T-helper 2 cell (primary cell): ENCODE measurements around the gene AKAP14.
"Not testable (repeated sequence)": the region's sequence is repeated elsewhere in the genome, so short reads cannot be mapped to it uniquely, and the experiment has no call there.

Source experiments
- DNase-seq, 5 experiments: peaks; one replicate each; pipeline versions ENCODE4 v3.0.0 to v3.0.0-alpha.2; 2012 to 2022

AKAP14 gene

DNA sequence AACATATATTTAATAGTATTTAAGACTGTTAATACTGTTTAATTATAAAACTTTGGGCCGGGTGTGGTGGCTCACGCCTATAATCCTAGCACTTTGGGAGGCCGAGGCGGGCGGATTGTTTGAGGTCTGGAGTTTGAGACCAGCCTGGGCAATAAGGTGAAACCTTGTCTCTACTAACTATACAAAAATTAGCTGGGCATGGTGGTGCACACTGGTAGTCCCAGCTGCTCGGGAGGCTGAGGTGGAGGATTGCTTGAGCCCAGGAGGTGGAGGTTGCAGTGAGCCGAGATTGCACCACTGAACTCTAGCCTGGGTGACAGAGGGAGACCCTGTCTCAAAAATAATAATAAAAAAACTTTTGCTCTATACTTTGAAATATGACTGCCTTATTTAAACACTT, 26.7 kb downstream of the AKAP14 start:
- DNase-seq: not testable (repeated sequence)

DNA sequence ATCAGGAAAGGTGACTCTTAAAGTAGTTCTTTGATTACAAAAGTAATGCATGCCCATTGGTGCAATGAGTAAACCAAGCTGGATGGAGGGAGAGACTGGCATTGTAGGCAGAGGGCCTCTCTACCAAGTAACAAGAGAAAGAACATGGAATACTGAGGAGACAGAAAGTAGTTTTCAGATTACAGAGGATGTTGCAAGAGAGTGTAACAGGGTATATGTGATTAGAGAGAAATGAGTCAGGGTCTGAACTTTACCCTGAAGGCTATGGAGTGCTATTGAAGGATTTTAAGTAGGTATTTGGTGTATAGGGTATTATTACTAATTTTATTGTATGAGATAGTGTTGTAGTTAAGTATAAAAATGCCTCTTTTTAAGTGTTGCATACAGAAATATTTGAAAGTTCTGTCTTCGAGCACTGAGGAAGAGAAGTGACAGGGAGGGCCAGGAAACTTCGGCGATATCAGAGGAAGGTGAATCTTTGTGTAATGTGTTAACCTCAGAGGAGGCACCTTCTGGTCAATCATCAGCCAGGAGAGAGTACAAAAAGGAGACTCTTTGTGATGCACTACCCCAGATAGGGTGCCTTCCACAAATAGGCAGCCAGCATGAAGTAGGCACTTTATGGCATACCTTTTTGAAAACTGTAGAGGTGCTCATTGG, 39.7 kb downstream of the AKAP14 start:
- no peak for DNase-seq

DNA sequence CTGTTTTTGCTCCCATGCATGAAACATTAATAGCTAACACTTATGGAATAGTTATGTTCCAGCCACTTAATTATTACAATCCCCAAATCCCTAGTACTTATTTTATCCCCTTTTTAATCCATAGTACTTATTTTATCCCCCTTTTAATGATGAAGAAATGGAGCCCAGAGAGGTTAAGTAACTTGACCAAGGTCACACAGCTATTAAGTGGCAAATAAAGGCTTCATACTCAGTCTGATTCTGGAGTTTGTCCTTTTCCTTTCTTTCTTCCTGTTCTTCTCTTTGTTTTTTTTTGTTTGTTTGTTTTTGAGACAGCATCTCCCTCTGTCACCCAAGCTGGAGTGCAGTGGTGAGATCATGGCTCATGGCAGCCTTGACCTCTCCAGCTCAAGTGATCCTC, 45.6 kb downstream of the AKAP14 start:
- no peak for DNase-seq

GRCh38 chrX:119942173-119942819, 46.6 kb downstream of the AKAP14 start:
- DNase-seq: no peak

- no peak for DNase-seq
Observed at GRCh38 chrX:119942831-119943184, 47.1 kb downstream of the AKAP14 start.

DNA sequence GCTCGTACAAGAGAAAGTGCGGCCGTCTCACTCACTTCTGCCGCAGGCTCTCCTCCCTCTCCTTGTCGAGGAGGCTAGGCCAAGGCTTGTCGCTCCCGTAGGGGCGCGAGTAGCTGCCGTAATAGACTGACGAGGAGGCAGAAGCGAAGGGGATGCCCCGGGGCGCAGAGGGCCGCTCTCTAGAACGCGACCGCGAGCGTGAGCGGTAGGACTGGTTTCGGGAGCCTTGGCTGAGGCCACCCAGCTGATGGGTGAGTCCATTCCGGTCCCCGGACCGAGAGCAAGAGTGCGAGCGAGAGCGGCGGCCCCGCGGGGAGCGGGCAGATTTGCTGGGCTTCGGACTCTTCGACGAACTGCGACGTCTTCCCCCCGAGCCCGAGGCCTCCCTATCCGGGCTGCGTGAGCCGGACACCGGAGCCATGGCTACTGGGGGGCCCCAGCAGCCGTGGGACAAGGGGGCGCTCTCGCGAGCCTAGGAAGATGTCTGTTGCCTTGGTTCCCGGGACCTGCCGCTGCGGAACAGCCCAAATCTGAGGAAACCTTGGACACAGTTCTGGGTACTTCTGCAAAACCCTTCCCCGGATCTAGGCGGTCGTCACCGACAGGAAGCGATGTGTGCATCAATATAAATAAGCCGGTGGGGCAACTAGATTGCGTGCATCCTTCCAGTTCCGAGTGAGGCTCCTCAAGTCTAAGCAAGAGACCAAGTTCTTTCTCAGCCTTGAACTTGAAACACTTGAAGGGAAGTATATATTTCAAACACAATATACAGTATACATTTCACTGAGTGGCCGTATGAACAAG, 47.7 kb downstream of the AKAP14 start, which contains the start of gene NKAP:
Gene NKAP (minus strand): TSS at position 567 of the 804 bp plus-strand sequence. CDS start 146 bp downstream, at position 421.
- DNase-seq: peak; percentile 32 to 89 (median 68)

GRCh38 chrX:119945481-119945880, 49.8 kb downstream of the AKAP14 start:
- DNase-seq: no peak

- no peak for DNase-seq
Observed at GRCh38 chrX:119948381-119948780, 52.7 kb downstream of the AKAP14 start.

DNA sequence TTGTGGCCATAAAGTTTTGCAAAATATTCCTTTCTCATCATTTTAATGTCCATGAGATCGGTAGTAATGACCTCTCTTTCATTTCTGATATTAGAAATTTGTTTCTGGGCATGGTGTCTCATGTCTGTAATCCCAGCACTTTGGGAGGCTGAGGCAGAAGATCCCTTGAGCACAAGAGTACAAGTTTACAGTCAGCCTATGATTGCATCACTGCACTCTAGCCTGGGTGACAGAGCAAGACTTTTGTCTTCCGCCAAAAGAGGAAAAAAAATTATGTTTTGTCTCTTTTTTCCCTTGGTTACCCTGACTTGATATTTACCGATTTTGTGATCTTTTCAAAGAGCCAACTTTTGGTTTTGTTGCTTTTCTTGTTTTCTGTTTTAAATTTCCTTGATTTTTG, 58.7 kb downstream of the AKAP14 start:
- DNase-seq: no peak

- peak in 2 of 5 experiments; percentile 82 to 91 for DNase-seq
Observed at GRCh38 chrX:119955807-119956570, 60.3 kb downstream of the AKAP14 start.

GRCh38 chrX:119960625-119961024, 64.9 kb downstream of the AKAP14 start:
- DNase-seq: no peak

DNA sequence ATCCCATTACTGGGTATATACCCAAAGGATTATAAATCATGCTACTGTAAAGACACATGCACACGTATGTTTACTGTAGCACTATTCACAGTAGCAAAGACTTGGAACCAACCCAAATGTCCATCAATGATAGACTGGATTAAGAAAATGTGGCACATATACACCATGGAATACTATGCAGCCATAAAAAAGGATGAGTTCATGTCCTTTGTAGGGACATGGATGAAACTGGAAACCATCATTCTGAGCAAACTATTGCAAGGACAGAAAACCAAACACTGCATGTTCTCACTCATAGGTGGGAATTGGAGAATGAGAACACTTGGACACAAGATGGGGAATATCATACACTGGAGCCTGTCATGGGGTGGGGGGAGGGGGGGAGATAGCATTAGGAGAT, 71.1 kb downstream of the AKAP14 start:
- DNase-seq: not testable (repeated sequence)
